Right kidney (tissue), 1 donor: ENCODE data around the gene HACD1.

Source experiments
- DNase-seq: peaks from one replicate; pipeline ENCODE4 v3.0.0-alpha.2; 2016

The HACD1 gene

DNA sequence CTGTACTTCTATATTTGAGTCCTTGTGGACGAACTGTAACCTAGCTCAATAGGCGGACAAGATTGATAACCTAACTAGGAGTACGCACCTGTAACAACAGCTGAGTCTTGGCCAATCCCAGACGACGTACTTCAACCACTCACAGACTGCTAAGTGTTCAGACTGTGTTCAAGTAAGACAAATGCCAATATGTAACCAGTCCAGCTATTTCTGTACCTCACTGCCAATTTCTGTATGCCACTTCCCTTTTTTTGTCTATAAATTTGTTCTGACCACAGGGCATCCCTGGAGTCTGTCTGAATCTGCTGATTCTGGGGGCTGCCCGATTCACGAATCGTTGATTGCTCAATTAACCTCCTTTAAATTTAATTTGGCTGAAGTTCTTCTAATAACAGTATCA lies 32.2 kb downstream of the HACD1 start:
- no peak for DNase-seq

DNA sequence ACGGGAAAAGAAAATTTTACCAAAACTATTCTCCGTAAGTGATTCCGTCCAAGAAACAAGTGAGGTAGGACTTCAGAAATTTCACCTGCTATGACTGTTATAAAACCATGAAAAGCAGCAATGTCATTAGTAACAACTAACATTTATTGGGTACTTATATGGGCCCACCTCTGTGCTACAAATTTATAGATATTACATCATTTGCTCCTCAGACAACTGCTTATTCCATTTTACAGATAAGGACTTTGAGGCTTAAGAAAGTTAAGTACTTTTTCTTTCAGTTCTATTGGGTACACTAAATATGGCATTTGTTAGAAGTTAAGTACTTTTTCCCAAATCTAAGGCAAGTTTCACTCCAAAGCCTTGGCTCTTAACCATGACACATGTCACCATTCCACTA lies 36.3 kb downstream of the HACD1 start:
- no peak for DNase-seq

DNA sequence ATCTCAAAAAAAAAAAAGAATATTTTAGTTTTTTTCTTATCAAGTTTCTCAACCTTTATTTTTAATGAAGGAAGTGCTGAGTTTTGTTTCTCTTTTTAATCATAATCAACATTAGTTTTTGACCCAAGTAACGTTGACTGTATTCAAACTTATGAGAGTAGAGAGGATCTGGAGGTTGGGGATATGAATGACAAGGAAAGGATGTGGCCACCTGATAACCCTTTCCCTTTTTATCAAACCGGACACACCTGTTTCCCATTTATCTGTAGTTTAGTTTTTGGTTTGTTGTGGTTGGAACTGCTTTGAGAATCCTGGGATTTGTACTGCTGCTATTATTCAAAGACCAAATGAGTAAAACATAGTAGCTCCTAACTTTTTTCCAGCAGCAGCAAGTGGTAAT lies 38.6 kb downstream of the HACD1 start:
- no peak for DNase-seq

DNA sequence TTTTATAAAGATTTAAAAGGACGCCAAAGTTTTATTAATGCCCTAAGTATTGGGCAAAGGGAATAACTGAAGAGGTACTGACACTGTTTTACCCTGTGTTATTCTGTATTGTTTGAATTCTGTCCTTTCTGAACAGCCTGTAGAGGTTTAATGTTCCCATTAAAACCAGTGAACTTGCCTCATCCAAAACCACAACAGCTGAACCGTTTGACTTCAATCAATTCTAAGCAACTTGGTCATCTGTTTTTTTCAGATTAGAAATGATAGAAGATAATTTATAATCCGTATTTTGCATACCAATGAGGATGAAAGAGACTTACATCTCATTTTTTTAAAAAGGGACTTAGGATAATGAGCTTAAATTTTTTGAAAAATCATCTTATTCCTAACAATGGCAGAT lies 40.4 kb downstream of the HACD1 start:
- no peak for DNase-seq

DNA sequence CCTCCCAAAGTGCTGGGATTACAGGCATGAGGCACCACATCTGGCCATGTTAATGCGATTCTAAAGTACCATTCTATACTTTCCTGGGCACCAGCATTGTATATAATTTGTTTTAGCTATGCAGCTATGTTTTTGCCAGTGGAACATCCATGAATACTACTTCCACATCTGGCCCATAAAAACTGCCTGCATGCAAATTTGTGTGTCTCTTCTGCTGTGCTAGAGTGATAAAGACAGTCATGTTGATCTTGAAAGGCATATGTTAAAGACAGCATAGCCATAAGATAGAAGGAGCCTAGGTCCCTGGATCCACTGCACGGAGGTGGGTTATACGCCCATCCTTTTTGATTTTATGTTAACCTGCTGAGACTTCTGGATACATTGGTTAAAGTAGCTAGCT lies 52.3 kb downstream of the HACD1 start:
- no peak for DNase-seq

DNA sequence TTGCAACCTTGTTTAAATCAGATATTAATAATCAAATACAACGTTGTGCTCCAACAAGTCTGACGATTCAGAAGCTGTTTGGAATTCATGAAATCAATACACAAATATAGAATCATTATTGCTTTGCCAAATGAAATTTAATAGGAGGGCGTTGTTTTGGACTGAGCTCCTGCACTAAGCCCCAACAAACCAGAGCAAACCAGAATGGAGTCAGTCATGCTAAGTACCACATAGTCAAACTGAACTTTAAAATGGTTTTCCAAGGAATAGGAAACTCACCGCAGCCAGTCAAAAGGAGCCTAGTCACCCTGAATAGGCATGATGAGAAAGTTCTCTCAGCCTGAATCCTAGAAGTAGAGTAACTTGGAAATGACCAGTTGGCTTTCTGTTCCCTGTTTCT lies 53.7 kb downstream of the HACD1 start:
- no peak for DNase-seq

DNA sequence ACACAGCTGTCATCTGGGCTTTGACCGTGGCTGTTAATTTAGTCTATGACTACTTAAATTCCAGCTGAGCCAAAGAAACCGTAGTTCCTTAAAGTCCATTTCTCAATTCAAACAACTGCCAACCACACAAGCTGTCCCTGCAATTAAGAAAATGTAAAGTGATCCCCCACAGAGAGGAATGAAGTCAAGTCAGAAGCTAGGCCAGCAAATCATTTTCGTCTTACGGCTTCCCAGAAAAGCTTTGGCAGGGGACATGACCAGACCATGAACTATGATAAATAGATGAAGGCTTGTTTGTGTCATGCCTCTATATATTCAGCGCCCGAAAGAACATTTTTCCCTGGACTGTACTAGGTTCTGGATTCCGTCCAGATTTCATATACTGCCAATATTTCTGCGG lies 54.6 kb downstream of the HACD1 start:
- DNase-seq = peak; percentile 6

DNA sequence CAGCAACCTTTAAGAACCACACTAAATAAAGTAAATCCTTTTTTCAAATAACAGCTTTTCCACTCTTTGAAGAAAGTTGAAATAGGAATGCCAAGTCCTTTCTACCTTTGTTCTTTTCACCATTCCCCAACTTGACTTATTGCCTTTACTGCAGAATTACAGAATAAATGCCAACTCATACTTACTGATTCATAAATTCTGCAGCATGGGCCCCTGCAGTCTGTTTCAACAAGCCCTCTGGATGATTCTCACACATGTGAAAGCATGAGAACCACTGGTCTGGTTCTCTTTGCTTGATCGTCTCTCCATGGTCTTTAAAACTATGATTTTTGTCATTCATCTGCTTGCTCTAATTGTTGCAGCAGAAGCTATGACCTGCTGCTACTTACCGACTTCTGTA lies 56.1 kb downstream of the HACD1 start:
- no peak for DNase-seq

DNA sequence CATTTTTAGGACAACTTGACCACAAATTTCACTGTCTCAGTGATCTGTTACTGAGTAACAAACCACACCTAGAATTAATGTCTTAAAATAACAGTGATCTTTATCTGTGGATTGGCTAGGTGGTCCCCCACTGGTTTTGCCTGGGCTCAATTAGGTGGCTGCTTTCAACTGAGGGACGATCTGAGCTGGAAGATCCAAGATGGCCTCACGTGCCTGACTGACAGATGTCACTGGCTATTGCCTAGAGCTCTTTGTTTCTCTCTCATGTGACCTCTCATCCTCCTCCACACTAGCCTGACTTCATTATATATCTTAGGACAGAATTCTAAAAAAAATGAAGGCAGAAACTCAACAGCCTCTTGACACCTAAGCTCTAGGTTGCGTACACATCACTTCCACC lies 59.7 kb downstream of the HACD1 start:
- no peak for DNase-seq

DNA sequence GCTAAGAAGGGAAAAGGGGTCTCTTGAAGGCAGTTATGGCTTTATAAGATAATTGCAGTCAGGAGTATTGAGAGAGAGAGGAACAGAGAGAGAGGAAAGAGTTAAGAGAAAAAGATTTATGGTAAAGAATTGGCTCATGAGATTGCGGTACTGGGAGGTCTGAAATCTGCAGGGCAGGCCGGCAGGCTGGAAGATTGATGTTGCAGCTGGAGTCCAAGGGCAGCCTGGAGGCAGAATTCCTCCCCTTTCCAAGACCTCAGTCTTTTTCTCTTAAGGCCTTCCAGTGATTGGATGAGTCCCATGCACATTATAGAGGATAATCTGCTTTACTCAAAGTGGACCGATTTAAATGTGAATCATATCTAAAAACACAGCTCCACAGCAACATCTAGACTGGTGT lies 68.4 kb downstream of the HACD1 start:
- peak; percentile 25 for DNase-seq

DNA sequence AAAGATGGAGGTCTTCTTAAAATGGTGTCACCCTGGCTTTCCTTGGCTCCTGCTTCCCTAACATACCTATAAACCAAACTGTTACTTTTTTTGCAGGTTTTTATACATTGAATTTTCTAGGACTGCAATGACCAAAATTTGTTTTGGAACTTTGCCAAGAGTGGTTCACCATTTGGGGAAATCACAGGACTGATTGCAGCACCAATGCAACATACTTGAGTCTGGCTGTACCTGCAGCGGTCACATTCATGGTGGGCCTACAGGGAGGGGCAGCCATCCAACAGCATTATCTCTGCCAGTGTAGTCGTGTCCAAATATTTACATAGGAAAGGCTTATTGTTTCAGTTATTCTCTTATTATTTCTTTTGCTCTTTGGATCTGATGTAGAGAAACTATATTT lies 69.0 kb downstream of the HACD1 start:
- no peak for DNase-seq

DNA sequence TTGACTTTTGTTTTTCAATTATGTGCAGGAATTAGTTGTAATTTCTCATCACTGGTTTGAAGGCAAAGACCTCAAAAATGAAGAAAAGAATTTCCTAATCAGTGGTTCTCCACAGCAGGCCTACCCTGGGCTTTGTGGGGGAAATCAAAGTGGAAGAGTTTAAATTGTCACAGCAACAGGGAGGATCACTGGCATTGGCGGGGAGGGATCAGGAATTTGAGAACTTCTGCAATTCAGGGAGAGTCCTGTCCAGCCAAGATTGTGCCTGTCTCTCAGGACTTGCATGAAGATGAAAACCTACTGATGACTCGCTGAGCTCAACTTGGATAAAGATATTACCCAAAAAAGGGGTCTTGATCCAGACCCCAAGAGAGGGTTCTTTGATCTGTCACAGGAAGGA lies 70.1 kb downstream of the HACD1 start:
- no peak for DNase-seq

DNA sequence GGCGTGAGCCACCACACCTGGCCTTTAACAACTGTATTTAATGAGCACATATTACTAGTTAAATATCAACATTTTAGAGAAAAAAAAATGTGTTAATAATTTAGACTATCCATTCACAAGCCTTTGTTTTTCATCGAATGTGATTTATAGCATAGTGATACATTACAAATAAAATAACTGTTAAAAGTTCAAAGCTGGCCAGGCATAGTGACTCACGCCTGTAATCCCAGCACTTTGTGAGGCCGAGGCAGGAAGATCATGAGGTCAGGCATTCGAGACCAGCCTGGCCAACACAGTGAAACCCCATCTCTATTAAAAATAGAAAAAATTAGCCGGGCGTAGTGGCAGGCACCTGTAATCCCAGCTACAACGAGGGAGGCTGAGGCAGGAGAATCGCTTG lies 72.7 kb downstream of the HACD1 start:
- no peak for DNase-seq
